NCI-H1092 treated with DMSO at 0.1 percent for 48 hours (cell line): ENCODE measurements around the gene ECM2.

Experiments used
- DNase-seq: peaks from one replicate; lab custom pipeline; 2025; lab: John Stamatoyannopoulos, UW

ECM2 gene

GRCh38 chr9:92500725-92501124 lies 35.1 kb downstream of the ECM2 start:
- DNase-seq: no peak

GRCh38 chr9:92499701-92500100 lies 36.1 kb downstream of the ECM2 start:
- DNase-seq: no peak

GRCh38 chr9:92496396-92497176 lies 39.2 kb downstream of the ECM2 start:
- no peak for DNase-seq

- DNase-seq: no peak
Measured at GRCh38 chr9:92494856-92495255, 40.9 kb downstream of the ECM2 start.

- no peak for DNase-seq
Measured at GRCh38 chr9:92493749-92494387, 41.9 kb downstream of the ECM2 start.

- DNase-seq: no peak
Measured at GRCh38 chr9:92492781-92493401, 42.9 kb downstream of the ECM2 start.

- DNase-seq: no peak
Measured at GRCh38 chr9:92488681-92489550, 46.9 kb downstream of the ECM2 start.

GRCh38 chr9:92486371-92486770 lies 49.4 kb downstream of the ECM2 start:
- DNase-seq: no peak

- no peak for DNase-seq
Measured at GRCh38 chr9:92484563-92484962, 51.2 kb downstream of the ECM2 start.

GRCh38 chr9:92483627-92484545 lies 51.9 kb downstream of the ECM2 start:
- DNase-seq: no peak

- DNase-seq: no peak
Measured at GRCh38 chr9:92482805-92483204, 53.0 kb downstream of the ECM2 start.

- no peak for DNase-seq
Measured at GRCh38 chr9:92482329-92482728, 53.5 kb downstream of the ECM2 start, which contains the start of gene ASPN. Gene ASPN, minus strand, starts transcription at chr9:92482506.

- no peak for DNase-seq
Measured at GRCh38 chr9:92480986-92481633, 54.7 kb downstream of the ECM2 start.

- no peak for DNase-seq
Measured at GRCh38 chr9:92480291-92480771, 55.5 kb downstream of the ECM2 start.

GRCh38 chr9:92479346-92479745 lies 56.4 kb downstream of the ECM2 start:
- DNase-seq: no peak

- DNase-seq: no peak
Measured at GRCh38 chr9:92478783-92479182, 57.0 kb downstream of the ECM2 start.

- DNase-seq: no peak
Measured at GRCh38 chr9:92476962-92477361, 58.8 kb downstream of the ECM2 start.

GRCh38 chr9:92474587-92474986 lies 61.2 kb downstream of the ECM2 start:
- DNase-seq: no peak

- DNase-seq: no peak
Measured at GRCh38 chr9:92468206-92468605, 67.6 kb downstream of the ECM2 start.

GRCh38 chr9:92467511-92467910 lies 68.3 kb downstream of the ECM2 start:
- no peak for DNase-seq
